Activated gamma-delta T cell treated with Interleukin-2 at 50 U/mL for 16 hours (primary cell): ENCODE data around the gene GJA4.

Source experiments
- DNase-seq: peaks from one replicate; pipeline ENCODE4 v3.0.0-alpha.2; 2020

GJA4 gene

DNA sequence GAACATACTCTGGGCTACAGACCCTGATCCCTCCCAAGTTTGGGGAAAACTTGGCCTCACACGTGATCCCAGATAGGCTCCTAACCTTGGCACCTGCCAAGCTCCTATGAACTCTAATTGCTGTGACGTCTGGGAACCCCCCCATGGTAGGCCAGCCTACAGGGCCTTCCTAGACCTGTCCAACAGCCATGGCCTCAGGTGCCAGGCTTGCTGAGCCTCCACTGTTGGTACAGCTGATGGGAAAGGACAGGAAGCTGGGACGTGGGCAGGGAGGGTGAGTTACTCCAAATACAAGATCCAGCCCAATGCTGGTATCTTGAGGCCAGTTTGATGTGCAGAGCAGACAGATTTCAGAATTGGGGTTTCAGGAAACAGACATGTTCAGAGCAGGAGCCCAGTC is 47.6 kb downstream of the GJA4 start:
- no peak for DNase-seq

GRCh38 chr1:34842073-34842472 is 49.3 kb downstream of the GJA4 start:
- no peak for DNase-seq

DNA sequence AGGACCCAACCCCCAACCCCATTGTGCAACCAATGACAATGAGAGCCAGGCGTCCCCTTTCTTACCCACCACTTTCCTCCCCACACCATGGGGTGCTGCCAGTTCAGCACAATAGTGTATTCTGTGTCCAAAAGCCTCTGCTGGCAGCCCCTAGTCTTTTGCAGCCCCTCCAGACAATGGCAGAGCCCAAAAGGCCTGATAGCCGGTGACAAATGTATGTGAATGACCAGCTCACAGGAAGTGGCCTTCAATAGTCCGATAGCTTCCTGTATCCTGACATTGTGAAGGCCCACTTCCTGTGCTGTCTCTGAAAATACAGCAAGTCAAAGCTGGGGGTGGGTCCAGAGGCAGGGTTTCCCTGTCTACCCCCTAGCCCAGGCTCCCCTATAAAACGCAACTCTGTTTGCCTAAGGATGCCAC is 50.2 kb downstream of the GJA4 start:
- DNase-seq, result no peak

DNA sequence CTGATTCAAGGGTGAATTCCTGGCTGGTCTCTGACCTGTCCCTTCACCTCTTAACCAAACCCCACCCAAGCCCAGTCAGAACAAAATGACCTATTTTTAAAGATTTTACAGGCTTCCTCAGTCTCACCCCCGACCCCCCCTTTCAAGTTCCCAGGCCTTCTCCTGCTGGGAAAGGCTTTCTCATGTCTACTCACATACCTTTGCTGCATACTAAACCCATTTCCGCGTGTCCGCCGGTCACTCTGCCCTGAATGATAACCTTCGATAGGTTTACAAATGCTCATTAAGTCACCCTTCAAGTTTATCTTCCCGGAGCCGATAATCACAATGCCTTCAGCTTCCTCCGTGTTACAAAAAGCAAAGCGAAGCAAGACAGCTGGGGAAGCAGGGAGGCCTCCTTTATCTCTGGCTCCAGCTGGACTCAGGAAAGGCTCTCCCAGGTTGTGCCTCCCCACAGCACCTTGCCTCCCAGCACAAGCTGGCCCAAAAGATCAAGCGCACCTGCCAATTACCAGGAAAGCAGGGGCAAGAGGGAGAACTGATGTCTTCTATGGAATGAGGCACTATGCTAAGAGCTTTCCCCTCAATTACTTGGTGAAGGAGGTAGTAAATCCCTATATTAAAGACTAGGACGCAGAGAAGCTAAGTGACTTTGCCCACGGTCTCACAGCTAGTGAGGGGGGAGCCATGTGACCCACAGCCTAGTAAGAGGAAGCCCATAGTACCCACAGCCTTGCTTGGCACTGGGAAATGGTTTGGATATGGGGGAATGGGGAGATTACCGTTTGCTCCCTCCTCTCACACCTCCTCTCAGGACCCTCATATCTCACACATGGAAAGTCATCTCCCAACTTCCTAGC is 50.8 kb downstream of the GJA4 start:
- no peak for DNase-seq

DNA sequence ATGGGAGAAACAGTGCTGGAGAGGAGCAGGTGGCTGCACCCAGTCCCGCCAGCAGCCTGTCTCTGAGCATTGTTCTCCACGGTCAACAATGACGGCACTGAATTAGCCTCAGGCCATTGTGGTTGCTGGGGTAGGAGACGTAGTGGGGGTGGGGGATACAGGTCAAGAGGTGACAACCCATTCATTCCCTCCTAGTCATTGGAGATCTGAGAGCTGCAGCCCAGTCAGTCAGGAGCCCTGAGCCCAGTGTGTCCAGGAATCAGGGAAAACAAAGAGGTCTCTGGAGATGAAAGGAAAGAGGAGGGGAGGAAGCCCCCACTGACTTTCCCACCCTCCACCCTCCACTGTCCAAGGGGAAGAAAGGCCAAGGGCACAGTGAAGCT is 51.4 kb downstream of the GJA4 start:
- DNase-seq, result no peak
